Suprapubic skin (tissue), 4 donors: ENCODE data around the gene BCL3. TPM values are rescaled to one million over a fixed set of nuclear protein-coding genes. Genes with fewer than 3 reads are reported as not detected.
A peak's percentile ranks its signal among the peaks of the same experiment; 100 is the strongest.
"Not testable (repeated sequence)": the region's sequence is repeated elsewhere in the genome, so short reads cannot be mapped to it uniquely, and the experiment has no call there.

ENCODE experiments used
- DNase-seq, 2 donors: peaks; one replicate each; pipeline ENCODE4 v3.0.0-alpha.2; 2019; ENCODE audit warnings: low spot score in 2 of 2
- H3K27ac ChIP-seq: fragments of 200-600 bp; sonication (generic); one replicate; pipeline ENCODE4 v1.5.1; 2019
- H3K27me3 ChIP-seq: fragments of 200-600 bp; sonication (generic); one replicate; pipeline ENCODE4 v1.5.1; 2019
- H3K36me3 ChIP-seq: fragments of 200-600 bp; sonication (generic); one replicate; pipeline ENCODE4 v1.5.1; 2019
- H3K4me1 ChIP-seq: fragments of 200-600 bp; sonication (generic); one replicate; pipeline ENCODE4 v1.5.1; 2019
- H3K4me3 ChIP-seq: fragments of 200-600 bp; sonication (generic); one replicate; pipeline ENCODE4 v1.5.1; 2019; ENCODE audit warnings: mild to moderate bottlenecking
- H3K9me3 ChIP-seq: fragments of 200-600 bp; sonication (generic); one replicate; pipeline ENCODE4 v1.5.1; 2019
- CTCF ChIP-seq, 2 donors: fragments of 200-600 bp in 1 of 2; fragments of 450-650 bp in 1 of 2; sonication (generic) in 1 of 2; IDR thresholded peaks; one replicate each; pipeline ENCODE4 v1.5.1; 2016 to 2019; ENCODE audit warnings: antibody characterized with exemption in 2 of 2, mild to moderate bottlenecking in 1 of 2, moderate library complexity in 1 of 2
- EP300 ChIP-seq: sonication (generic); formaldehyde crosslinking; IDR thresholded peaks from one replicate; pipeline ENCODE4 v1.6.1; 2017; ENCODE audit warnings: antibody characterized with exemption
- POLR2A ChIP-seq, 2 donors: fragments of 450-650 bp; IDR thresholded peaks; one replicate each; pipeline ENCODE4 v1.6.1; 2017; ENCODE audit warnings: antibody characterized with exemption in 2 of 2, mild to moderate bottlenecking in 2 of 2, moderate library complexity in 2 of 2
- POLR2AphosphoS5 ChIP-seq, 3 donors: sonication (generic); formaldehyde crosslinking; IDR thresholded peaks; one replicate each; pipeline ENCODE4 v1.6.1; 2017; ENCODE audit warnings: antibody characterized with exemption in 3 of 3
- WGBS: methylation state at CpG from one replicate; pipeline ENCODE4 v1.1.5; 2018; 5-methylcytosine and 5-hydroxymethylcytosine counted together
- total RNA-seq, 4 donors: library from RNA; depleted of rRNA; stranded (reverse); fragments of >200 nt; gene quantifications; one replicate each; pipeline ENCODE4 v1.1.0, GENCODE V29; 2016

Gene BCL3
- total RNA-seq, 4 donors from 2014 or later: 13.9 to 29.1 (median 17.9) TPM

GRCh38 chr19:44777715-44778347, 29.3 kb downstream of the BCL3 start, which contains the start of gene CBLC:
Gene CBLC (plus strand): TSS chr19:44777890. CDS start chr19:44777932, 42 bp downstream.
- Histone ChIP-seq H3K4me3 (peak within 1 kb of the TSS; percentile 53), H3K4me1 (peaks cover 43% of the 10 kb centered on the region), H3K36me3 (no peaks in the 10 kb centered on the region), H3K27ac (peak within 1 kb of the TSS; percentile 91), H3K9me3 (no peaks in the 10 kb centered on the region), H3K27me3 (peaks cover 6% of the 10 kb centered on the region)
- TF ChIP-seq POLR2AphosphoS5 (IDR thresholded peaks at IDR 0.05): no peak
- TF ChIP-seq POLR2A (IDR thresholded peaks at IDR 0.05): no peak
- no peak for TF ChIP-seq CTCF (IDR thresholded peaks at IDR 0.05)
- 12% methylated on average over 6 of the region's 47 CpGs for WGBS
- DNase-seq: no peak

GRCh38 chr19:44779150-44779549, 30.6 kb downstream of the BCL3 start:
- 74% methylated on average over 2 of the region's 2 CpGs for WGBS
- Histone ChIP-seq H3K4me1 (peaks cover 42% of the 10 kb centered on the region), H3K36me3 (no peaks in the 10 kb centered on the region), H3K9me3 (no peaks in the 10 kb centered on the region), H3K27me3 (peaks cover 6% of the 10 kb centered on the region), H3K4me3 (no peak overlapping the region), H3K27ac (no peak overlapping the region)
- no peak for DNase-seq
- no peak for TF ChIP-seq POLR2A (IDR thresholded peaks at IDR 0.05)
- TF ChIP-seq CTCF (IDR thresholded peaks at IDR 0.05): no peak

- not testable (repeated sequence) for H3K27ac ChIP-seq, DNase-seq, H3K27me3 ChIP-seq, H3K9me3 ChIP-seq, H3K4me3 ChIP-seq, H3K36me3 ChIP-seq
- 100% methylated on average over 1 of the region's 2 CpGs for WGBS
- peaks cover 26% of the 10 kb centered on the region for H3K4me1 ChIP-seq
Measured at GRCh38 chr19:44781694-44782093, 33.2 kb downstream of the BCL3 start.

- H3K36me3 ChIP-seq: no peaks in the 10 kb centered on the region
- H3K27ac ChIP-seq: no peak overlapping the region
Measured at GRCh38 chr19:44782729-44783128, 34.2 kb downstream of the BCL3 start.

GRCh38 chr19:44783545-44783944, 35.0 kb downstream of the BCL3 start:
- H3K9me3 ChIP-seq: no peaks in the 10 kb centered on the region
- TF ChIP-seq POLR2A (IDR thresholded peaks at IDR 0.05) (no peak), CTCF (IDR thresholded peaks at IDR 0.05) (no peak), EP300 (no peak), POLR2AphosphoS5 (IDR thresholded peaks at IDR 0.05) (no peak)
- WGBS: 97% methylated on average over 4 of the region's 4 CpGs
- H3K36me3 ChIP-seq: no peaks in the 10 kb centered on the region
- no peak overlapping the region for H3K4me3 ChIP-seq
- H3K4me1 ChIP-seq: peaks cover 10% of the 10 kb centered on the region
- H3K27ac ChIP-seq: no peak overlapping the region
- DNase-seq: no peak
- no peaks in the 10 kb centered on the region for H3K27me3 ChIP-seq

More at GRCh38 chr19:44782729-44783128, 34.2 kb downstream of the BCL3 start:
- no peaks in the 10 kb centered on the region for H3K9me3 ChIP-seq
- WGBS: 96% methylated on average over 5 of the region's 5 CpGs
- peaks cover 15% of the 10 kb centered on the region for H3K4me1 ChIP-seq
- peaks cover 4% of the 10 kb centered on the region for H3K27me3 ChIP-seq
- DNase-seq: no peak
- TF ChIP-seq POLR2A (IDR thresholded peaks at IDR 0.05) (no peak), EP300 (no peak), CTCF (IDR thresholded peaks at IDR 0.05) (no peak), POLR2AphosphoS5 (IDR thresholded peaks at IDR 0.05) (no peak)
- no peak overlapping the region for H3K4me3 ChIP-seq

GRCh38 chr19:44785271-44785670, 36.8 kb downstream of the BCL3 start:
- no peaks in the 10 kb centered on the region for H3K27me3 ChIP-seq
- no peak for DNase-seq
- no peak overlapping the region for H3K4me3 ChIP-seq
- H3K27ac ChIP-seq: no peak overlapping the region
- peaks cover 7% of the 10 kb centered on the region for H3K4me1 ChIP-seq
- TF ChIP-seq POLR2AphosphoS5 (IDR thresholded peaks at IDR 0.05) (no peak), CTCF (IDR thresholded peaks at IDR 0.05) (no peak), POLR2A (IDR thresholded peaks at IDR 0.05) (no peak), EP300 (no peak)
- H3K9me3 ChIP-seq: no peaks in the 10 kb centered on the region
- H3K36me3 ChIP-seq: peaks cover 3% of the 10 kb centered on the region
- WGBS: 77% methylated on average over 3 of the region's 3 CpGs
